Stimulated activated CD4-positive, alpha-beta T cell treated with anti-CD3 and anti-CD28 coated beads, Interleukin-15, amount 100 ng/mL, for 48 hours (primary cell): ENCODE data around the gene LDLRAD4.

Source experiments
- DNase-seq, 2 donors: peaks; one replicate each; pipeline ENCODE4 v3.0.0-alpha.2; 2020; ENCODE audit warnings: low read depth in 2 of 2

LDLRAD4 gene

GRCh38 chr18:13202571-13202970 is 16.0 kb upstream of the LDLRAD4 start:
- DNase-seq = no peak

- DNase-seq = no peak
Measured at GRCh38 chr18:13206301-13206700, 12.3 kb upstream of the LDLRAD4 start.

- DNase-seq = no peak
Measured at GRCh38 chr18:13207294-13207693, 11.3 kb upstream of the LDLRAD4 start.

DNA sequence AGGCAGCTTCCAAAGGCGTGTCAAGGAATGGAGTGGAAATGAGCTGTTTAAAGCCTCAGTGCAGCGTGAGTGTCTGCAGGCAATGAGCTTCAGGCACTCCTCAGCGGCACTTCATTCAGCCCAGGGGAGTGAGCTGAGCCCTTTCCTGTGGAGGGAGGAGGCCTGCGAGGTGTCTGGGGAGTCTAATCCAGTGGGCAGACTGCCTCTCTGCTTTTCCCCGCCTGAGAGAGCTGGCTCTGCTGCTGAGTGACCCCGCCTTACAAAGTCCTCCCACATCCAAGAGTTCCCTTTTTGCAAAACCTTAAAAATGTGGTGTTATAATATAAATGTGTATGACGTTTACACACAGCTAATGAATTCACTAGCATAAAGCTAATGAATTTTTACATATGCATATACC is 7.0 kb upstream of the LDLRAD4 start:
- DNase-seq = no peak

DNA sequence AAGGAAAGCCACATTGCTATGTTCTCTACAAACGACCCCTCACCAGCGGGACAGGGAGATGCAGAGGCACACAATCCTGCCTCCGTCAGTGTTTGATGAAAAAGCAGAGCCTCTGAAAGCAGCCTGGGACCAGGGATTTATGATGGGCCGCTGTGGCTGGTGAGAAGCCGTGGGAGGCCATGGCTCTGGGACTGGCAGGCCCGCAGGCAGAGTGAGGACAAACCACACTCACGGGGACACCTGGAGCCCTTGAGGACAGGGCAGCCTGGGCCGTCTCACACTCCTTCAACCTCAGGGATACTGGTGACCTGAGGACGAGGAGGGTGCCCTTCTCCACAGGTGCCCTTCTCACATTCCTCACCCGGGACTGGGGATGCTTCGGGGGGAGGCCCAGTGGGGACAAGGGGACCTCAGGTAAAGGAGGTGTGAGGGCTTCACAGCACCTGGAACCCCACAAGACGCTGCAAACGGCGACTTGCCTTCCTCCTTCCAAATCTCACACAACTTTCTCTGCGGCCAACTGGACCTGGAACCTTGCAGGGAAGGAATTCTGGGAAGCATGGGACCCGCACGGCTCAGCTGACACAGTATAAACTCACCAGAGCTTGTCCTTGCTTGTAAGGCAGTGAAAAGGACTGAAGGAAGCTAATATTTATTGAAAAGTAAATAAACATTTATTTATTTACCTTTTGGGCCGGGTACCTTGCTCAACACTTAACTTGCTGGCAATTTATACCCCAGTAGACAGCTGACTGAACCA is 5.3 kb upstream of the LDLRAD4 start:
- DNase-seq = no peak

GRCh38 chr18:13214609-13215008 is 4.0 kb upstream of the LDLRAD4 start:
- DNase-seq = no peak

DNA sequence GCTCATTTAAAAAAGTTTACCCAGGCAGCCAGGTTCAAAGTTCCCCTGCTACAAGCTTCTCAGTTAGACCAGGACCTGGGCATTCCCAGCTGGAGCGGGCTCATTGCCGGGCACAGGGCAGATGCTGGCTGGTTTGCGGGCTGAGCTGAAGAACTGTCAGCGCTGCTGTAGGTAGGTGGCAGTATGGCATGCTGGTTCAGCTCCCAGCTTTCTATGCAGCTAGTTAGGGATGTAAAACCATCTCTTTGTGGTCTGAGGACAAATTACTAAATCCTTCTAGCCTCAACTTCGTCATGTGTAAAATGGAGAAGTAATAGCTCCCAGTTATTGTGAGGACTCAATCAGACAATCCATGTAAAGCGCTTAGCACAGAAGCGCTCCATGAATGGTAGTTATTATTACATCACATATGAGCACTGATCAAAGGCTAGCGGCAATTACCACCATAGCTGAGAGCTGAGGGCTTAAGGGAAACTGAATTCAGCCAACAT is 2.4 kb upstream of the LDLRAD4 start:
- peak in 1 of 2 donors; percentile 41 for DNase-seq

DNA sequence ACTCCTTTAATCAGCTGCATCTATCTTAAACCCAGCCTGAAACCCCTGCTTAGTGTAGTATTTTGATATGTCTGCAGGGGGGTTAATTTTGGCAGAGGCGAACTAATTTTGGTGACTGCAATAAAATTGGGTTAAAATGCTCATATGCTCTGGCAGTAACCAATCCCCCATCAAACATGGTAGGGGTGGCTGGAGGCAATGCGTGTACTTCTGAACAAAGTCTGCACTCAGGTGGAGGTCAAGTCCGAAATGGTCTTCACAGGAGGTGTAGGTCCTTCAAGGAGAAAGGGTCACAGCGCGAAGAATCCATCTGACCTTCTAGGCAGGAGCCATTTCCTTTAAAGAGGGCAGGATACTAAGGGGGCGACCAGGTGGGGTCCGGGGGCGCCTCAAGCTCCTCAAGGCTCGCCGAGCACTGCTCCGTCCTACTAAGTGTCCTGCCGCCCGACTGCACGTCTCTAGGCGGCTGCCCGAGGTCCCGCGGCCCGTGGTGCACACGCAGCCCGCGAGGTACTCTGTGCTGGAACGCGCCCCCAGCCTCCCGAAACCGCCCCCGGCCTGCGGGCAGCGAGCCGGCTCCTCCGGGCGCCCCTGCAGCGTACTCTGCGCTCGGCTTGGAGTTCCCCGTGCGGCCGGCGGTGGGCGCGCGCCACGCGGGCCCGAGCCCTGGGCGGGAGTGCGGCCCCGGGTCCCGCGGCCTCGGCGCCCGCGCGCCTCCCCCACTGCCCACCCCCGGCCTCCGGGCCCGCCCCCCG is 1.7 kb upstream of the LDLRAD4 start:
- DNase-seq = peak in 1 of 2 donors; percentile 41

DNA sequence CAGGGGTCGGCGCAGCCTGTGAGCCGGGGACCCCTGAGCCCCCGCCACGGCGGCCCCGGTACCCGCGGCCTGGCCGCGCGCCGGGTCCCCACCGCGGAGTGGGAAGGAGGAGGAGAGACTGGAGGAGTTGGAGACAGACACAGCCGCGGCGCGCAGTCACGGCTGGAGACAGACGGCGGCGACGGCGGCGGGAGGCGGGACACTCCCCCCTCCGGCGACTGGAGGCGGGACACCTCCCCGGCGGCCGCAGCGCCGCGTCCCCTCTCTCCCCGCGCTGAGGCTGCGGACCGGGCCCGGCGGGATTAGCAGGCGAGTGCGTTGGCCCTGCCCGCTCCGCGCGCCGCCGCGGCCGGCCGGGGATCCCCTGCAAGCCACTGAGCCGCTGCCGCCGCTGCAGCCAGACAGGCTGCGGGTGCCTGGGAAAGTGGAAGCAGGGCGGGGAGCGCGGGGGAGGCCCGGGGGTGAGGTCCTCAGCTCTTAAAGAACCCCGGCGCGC is 1.0 kb upstream of the LDLRAD4 start:
- peak in 1 of 2 donors; percentile 39 for DNase-seq

- no peak for DNase-seq
Measured at GRCh38 chr18:13217971-13218367, 591 bp upstream of the LDLRAD4 start.

DNA sequence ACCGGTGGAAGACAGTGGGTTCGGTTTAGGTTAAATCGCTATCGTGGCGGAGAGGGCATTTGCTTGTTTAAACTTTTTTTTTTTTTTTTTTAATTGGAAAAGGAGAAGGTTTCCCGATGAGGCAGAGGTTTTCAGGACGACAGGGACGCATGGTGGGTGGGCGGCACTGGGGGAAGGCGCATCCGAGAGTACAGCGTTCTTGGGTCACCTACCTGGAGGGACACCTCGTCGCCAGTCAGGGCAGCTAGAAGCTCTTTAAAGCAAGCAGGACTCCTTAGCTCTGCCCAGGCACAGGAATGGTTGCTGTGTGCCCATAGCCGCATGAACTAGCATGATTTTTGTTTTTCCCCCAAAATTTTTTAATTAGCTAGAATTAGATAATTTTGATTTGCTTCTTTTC is 437 bp downstream of the LDLRAD4 start:
- no peak for DNase-seq

DNA sequence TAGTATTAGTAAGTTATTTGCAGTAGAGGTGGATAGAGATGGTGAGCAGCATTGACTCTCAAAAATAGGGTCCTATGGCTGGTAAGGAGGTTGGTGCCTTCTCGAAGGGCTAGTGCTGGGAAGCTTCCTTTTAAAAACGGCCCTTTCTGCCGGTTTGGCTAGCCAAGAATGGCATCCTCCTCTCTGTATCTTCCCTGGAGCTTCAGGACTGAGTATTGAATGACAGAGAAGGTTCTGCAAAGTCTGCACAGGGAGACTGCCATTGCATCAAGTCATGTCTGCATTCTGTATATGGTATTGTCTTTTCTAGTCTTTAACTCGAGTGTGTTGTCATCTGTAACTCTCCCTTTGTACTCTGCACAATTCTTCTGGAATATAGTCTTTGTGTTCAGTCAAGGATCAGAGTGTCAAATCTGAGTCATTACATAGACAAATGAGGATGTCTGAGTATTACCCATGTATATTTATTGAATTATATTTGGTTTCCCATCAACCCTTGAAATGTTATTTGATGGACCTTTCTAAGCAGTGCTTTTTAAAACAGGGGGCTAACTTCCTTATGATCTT is 1.1 kb downstream of the LDLRAD4 start:
- DNase-seq = no peak

DNA sequence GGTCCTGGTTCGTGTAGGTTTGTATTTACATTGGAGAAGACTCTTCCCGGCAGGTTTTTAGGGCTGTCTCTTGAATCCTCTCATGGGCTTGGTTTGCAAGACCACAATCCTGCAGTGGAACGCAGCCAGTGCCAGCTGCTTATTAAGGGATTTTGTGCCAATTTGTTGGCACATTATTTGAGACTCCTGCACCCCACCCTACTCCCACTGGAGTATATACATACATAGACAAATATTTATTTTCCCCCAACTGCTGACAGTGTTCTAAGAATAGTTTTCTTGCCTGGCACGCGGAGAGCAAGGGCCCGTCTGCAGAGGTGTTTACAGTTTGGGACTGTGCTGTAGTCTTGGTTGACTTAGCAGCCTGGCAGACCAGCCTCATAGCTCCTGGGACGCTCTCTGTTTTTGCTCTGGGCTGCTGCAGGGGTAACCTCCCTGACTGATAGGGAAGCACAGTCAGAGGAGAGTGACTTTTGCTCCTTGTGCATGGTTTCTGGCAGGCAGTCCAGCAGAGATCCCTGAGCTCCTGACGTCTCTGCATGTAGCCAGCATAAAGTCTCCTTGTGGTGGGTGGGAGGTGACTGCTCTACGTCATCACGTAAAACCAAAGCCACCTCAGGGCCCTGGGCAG is 1.9 kb downstream of the LDLRAD4 start:
- DNase-seq = no peak

DNA sequence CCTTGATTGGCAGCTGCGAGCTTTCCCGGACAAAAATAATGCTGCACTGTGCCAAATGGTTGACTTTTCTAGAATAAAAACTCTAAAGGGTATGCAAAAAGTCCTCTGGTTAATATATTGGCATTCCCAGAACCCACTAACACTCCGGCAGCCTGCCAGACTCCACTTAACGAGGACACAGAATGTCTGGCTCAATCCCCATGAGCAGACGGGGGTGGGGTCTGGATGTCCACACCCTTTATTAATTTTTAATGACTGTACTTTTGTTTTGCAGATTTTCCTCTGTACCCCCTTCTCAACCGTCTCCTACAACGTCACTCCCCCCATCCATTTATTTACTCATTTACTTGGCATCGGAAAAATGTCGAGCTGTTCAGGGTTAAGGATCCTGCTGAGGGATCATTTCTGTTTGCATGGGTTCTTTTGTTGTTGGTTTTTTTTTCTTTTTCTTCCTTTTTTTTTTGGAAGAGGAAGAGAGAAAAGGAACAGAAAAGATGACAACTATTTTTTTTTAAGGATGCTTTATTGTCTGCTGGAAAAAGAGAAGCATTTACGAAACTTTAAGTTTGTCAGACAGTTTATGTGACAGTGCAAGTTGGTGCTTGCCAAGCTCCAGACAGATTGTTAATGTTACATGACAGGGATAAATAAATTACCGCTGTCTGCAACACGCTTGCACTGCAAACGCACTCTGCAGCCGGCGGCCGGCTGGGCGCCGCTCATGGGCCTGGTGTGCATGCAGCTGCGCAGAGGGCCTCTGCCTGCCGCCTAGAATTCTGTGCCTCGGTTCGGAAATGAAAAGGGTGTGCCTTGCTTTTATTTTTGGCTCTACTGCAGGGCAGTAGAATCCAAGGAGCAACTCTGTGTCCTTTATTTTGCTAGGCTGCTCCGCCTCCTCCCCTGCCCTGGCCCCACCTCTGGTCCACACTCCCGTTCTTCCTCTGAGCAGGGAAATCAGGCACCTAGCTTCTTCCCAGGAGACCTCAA is 3.6 kb downstream of the LDLRAD4 start:
- DNase-seq = no peak

DNA sequence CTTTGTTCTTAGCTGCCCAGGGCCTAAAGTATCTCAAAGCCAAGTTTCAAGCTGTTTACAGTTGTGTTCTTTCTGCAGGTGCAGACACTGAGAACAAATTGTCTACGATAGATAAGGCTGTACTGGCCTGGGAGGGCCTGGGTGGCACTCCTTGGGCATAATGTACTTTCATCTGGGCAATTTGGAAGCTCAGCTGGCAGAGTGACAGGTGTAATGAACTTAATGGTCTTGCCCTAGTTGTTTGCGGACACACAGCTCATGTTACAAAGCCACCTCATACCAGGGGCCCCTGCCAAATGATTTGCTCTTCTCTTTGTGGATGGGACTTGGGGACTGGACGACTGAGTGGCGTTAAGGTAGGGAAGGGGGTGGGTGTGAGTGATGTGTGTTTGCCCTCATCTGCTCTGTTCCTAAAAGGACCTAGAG is 4.3 kb downstream of the LDLRAD4 start:
- no peak for DNase-seq

- DNase-seq = no peak
Measured at GRCh38 chr18:13223311-13224143, 5.0 kb downstream of the LDLRAD4 start.

DNA sequence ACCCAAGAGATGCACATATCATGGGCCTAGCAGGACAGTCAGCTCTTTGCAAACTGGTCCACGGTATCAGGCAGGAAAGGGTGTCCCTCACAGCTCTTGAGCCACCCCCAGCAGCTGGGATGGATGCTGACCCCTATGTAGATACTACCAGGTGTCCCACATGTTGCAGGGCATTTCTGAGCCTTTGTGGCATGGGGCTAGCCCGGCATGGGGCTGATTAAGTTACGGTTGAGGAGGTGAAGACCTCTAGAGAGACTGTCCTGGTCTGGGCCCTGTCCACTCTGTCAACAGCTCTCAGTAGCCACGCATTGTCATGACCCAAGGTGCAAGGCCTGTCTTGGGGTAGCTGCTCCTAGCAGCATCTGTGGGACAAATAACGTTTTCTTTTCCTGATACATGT is 6.7 kb downstream of the LDLRAD4 start:
- no peak for DNase-seq

- no peak for DNase-seq
Measured at GRCh38 chr18:13226533-13227144, 8.1 kb downstream of the LDLRAD4 start.

- DNase-seq = no peak
Measured at GRCh38 chr18:13227910-13228309, 9.3 kb downstream of the LDLRAD4 start.
